Measurements from ENCODE around the gene ACP6.

ACP6 gene

GRCh38 chr1:147651466-147651865, 18.9 kb downstream of the ACP6 start:
- DNase-seq (ENCODE audit: low read depth in 2 of 2), result no peak

- no peak for DNase-seq (ENCODE audit: low read depth in 2 of 2)
Observed at GRCh38 chr1:147648933-147649332, 21.4 kb downstream of the ACP6 start.

- no peak for DNase-seq (ENCODE audit: low read depth in 2 of 2)
Observed at GRCh38 chr1:147647796-147648633, 22.3 kb downstream of the ACP6 start.

GRCh38 chr1:147643974-147644373, 26.4 kb downstream of the ACP6 start:
- no peak for DNase-seq (ENCODE audit: low read depth in 2 of 2)

GRCh38 chr1:147641695-147642592, 28.4 kb downstream of the ACP6 start:
- no peak for DNase-seq (ENCODE audit: low read depth in 2 of 2)

GRCh38 chr1:147641291-147641690, 29.0 kb downstream of the ACP6 start:
- DNase-seq (ENCODE audit: low read depth in 2 of 2), result no peak

GRCh38 chr1:147640553-147641165, 29.7 kb downstream of the ACP6 start:
- peak; percentile 68 to 70 for DNase-seq (ENCODE audit: low read depth in 2 of 2)

GRCh38 chr1:147636314-147636713, 34.0 kb downstream of the ACP6 start:
- no peak for DNase-seq (ENCODE audit: low read depth in 2 of 2)

GRCh38 chr1:147635342-147635741, 35.0 kb downstream of the ACP6 start:
- no peak for DNase-seq (ENCODE audit: low read depth in 2 of 2)

GRCh38 chr1:147634645-147635044, 35.7 kb downstream of the ACP6 start:
- DNase-seq (ENCODE audit: low read depth in 2 of 2), result no peak

- no peak for DNase-seq (ENCODE audit: low read depth in 2 of 2)
Observed at GRCh38 chr1:147633759-147634158, 36.6 kb downstream of the ACP6 start.

- DNase-seq (ENCODE audit: low read depth in 2 of 2), result no peak
Observed at GRCh38 chr1:147631839-147632238, 38.5 kb downstream of the ACP6 start.

GRCh38 chr1:147630447-147630846, 39.9 kb downstream of the ACP6 start:
- DNase-seq (ENCODE audit: low read depth in 2 of 2), result no peak

GRCh38 chr1:147630022-147630421, 40.3 kb downstream of the ACP6 start:
- no peak for DNase-seq (ENCODE audit: low read depth in 2 of 2)

- DNase-seq (ENCODE audit: low read depth in 2 of 2), result no peak
Observed at GRCh38 chr1:147628441-147628840, 41.9 kb downstream of the ACP6 start.

- DNase-seq (ENCODE audit: low read depth in 2 of 2), result peak in 1 of 2 donors; percentile 27
Observed at GRCh38 chr1:147627435-147628110, 42.8 kb downstream of the ACP6 start.

- DNase-seq (ENCODE audit: low read depth in 2 of 2), result no peak
Observed at GRCh38 chr1:147626739-147627138, 43.6 kb downstream of the ACP6 start.

GRCh38 chr1:147626291-147626690, 44.0 kb downstream of the ACP6 start:
- DNase-seq (ENCODE audit: low read depth in 2 of 2), result no peak

- DNase-seq (ENCODE audit: low read depth in 2 of 2), result no peak
Observed at GRCh38 chr1:147625362-147625995, 44.8 kb downstream of the ACP6 start.

GRCh38 chr1:147624529-147624928, 45.8 kb downstream of the ACP6 start:
- no peak for DNase-seq (ENCODE audit: low read depth in 2 of 2)

GRCh38 chr1:147624011-147624410, 46.3 kb downstream of the ACP6 start:
- DNase-seq (ENCODE audit: low read depth in 2 of 2), result no peak
